Mesenchymal stem cell (in vitro differentiated cells and primary cell): ENCODE measurements around the gene EML6.

Source experiments
- DNase-seq: peaks from one replicate; pipeline ENCODE4 v3.0.0-alpha.2; 2013
- H2AFZ ChIP-seq: one replicate; pipeline ENCODE4 v1.6.1; 2013; ENCODE audit warnings: low read depth, mild to moderate bottlenecking, control low read depth, inconsistent platforms, low read length, moderate library complexity
- H2AK5ac ChIP-seq: 2 replicates; pipeline ENCODE4 v1.6.1; 2013; ENCODE audit warnings: low read length, moderate library complexity, mild to moderate bottlenecking, inconsistent platforms; ENCODE audit not compliant: severe bottlenecking
- H2BK120ac ChIP-seq: one replicate; pipeline ENCODE4 v1.6.1; 2013; ENCODE audit warnings: low read depth, mild to moderate bottlenecking, inconsistent platforms, low read length, moderate library complexity
- H2BK12ac ChIP-seq, 2 experiments: one replicate each; pipeline ENCODE4 v1.6.1; 2013; ENCODE audit warnings: inconsistent platforms in 2 of 2, low read length in 2 of 2, mild to moderate bottlenecking in 2 of 2, moderate library complexity in 2 of 2, control low read depth in 1 of 2
- H2BK15ac ChIP-seq: one replicate; pipeline ENCODE4 v1.6.1; 2013; ENCODE audit warnings: mild to moderate bottlenecking, low read depth, inconsistent platforms; ENCODE audit not compliant: poor library complexity, severe bottlenecking
- H2BK5ac ChIP-seq: 2 replicates; pipeline ENCODE4 v1.6.1; 2013; ENCODE audit warnings: low read depth, mild to moderate bottlenecking, low read length, control low read depth, inconsistent platforms; ENCODE audit not compliant: poor library complexity, severe bottlenecking
- H3K14ac ChIP-seq, 2 experiments: one replicate each; pipeline ENCODE4 v1.6.1; 2013; ENCODE audit warnings: inconsistent platforms in 2 of 2, low read length in 2 of 2, control low read depth in 1 of 2, mild to moderate bottlenecking in 1 of 2, moderate library complexity in 1 of 2
- H3K18ac ChIP-seq, 2 experiments: one replicate each; pipeline ENCODE4 v1.6.1; 2013; ENCODE audit warnings: inconsistent platforms in 2 of 2, low read length in 2 of 2, control low read depth in 1 of 2, low read depth in 1 of 2, mild to moderate bottlenecking in 1 of 2
- H3K23ac ChIP-seq, 2 experiments: one replicate each; pipeline ENCODE4 v1.6.1; 2013; ENCODE audit warnings: inconsistent platforms in 2 of 2, low read length in 2 of 2, mild to moderate bottlenecking in 2 of 2, moderate library complexity in 2 of 2, control low read depth in 1 of 2
- H3K27ac ChIP-seq: 2 replicates; pipeline ENCODE4 v1.5.1; 2013; ENCODE audit warnings: mild to moderate bottlenecking, moderate library complexity, low read length, control low read depth, inconsistent platforms; ENCODE audit not compliant: poor library complexity, severe bottlenecking
- H3K27me3 ChIP-seq, 2 experiments: 2 replicates each; pipeline versions ENCODE4 v1.6.1 to v1.7.0; 2013; ENCODE audit warnings: low read length in 2 of 2, mild to moderate bottlenecking in 2 of 2, moderate library complexity in 2 of 2, control low read depth in 1 of 2, inconsistent platforms in 1 of 2; ENCODE audit not compliant: control insufficient read depth in 1 of 2, insufficient read depth in 1 of 2
- H3K36me3 ChIP-seq, 2 experiments: 2 replicates each; pipeline versions ENCODE4 v1.6.1 to v1.7.0; 2013; ENCODE audit warnings: low read length in 2 of 2, control low read depth in 1 of 2, inconsistent platforms in 1 of 2, low read depth in 1 of 2, mild to moderate bottlenecking in 1 of 2; ENCODE audit not compliant: insufficient read depth in 2 of 2, control insufficient read depth in 1 of 2
- H3K4ac ChIP-seq, 2 experiments: one replicate each; pipeline ENCODE4 v1.6.1; 2013; ENCODE audit warnings: inconsistent platforms in 2 of 2, low read length in 2 of 2, mild to moderate bottlenecking in 2 of 2, moderate library complexity in 2 of 2, control low read depth in 1 of 2, low read depth in 1 of 2
- H3K4me1 ChIP-seq: 2 replicates; pipeline ENCODE4 v1.6.1; 2013; ENCODE audit warnings: low read depth, low read length, control low read depth; ENCODE audit not compliant: control insufficient read depth, insufficient read depth
- H3K4me2 ChIP-seq: 2 replicates; pipeline ENCODE4 v1.6.1; 2013; ENCODE audit warnings: low read length, mild to moderate bottlenecking, inconsistent platforms; ENCODE audit not compliant: poor library complexity, severe bottlenecking
- H3K4me3 ChIP-seq, 2 experiments: 2 replicates each; pipeline versions ENCODE4 v1.5.1 to v1.7.0; 2013; ENCODE audit warnings: low read length in 2 of 2, mild to moderate bottlenecking in 2 of 2, control low read depth in 1 of 2, low read depth in 1 of 2; ENCODE audit not compliant: insufficient read depth in 1 of 2
- H3K79me1 ChIP-seq: replicated peaks from 2 replicates; pipeline ENCODE4 v1.6.1; 2013; ENCODE audit warnings: mild to moderate bottlenecking, control low read depth, low read length, inconsistent platforms; ENCODE audit not compliant: poor library complexity, severe bottlenecking
- H3K9ac ChIP-seq: 2 replicates; pipeline ENCODE4 v1.7.0; 2013; ENCODE audit warnings: mild to moderate bottlenecking, low read length, moderate library complexity
- H3K9me3 ChIP-seq: 2 replicates; pipeline ENCODE4 v1.7.0; 2013; ENCODE audit warnings: mild to moderate bottlenecking, low read length; ENCODE audit not compliant: control insufficient read depth
- H4K8ac ChIP-seq: one replicate; pipeline ENCODE4 v1.6.1; 2013; ENCODE audit warnings: inconsistent platforms, mild to moderate bottlenecking, low read length, moderate library complexity
- H4K91ac ChIP-seq: one replicate; pipeline ENCODE4 v1.6.1; 2013; ENCODE audit warnings: mild to moderate bottlenecking, low read length, inconsistent platforms
- WGBS: methylation state at CpG from one replicate; pipeline ENCODE4 v1.1.7; 2013; ENCODE audit warnings: mixed read lengths; 5-methylcytosine and 5-hydroxymethylcytosine counted together

Gene EML6

GRCh38 chr2:54855434-54855833, 132.0 kb downstream of the EML6 start:
- Histone ChIP-seq H2AK5ac (no peak overlapping the region), H3K14ac (no peak overlapping the region), H4K91ac (no peak overlapping the region), H2BK15ac (no peak overlapping the region), H3K79me1 (no peaks in the 10 kb centered on the region), H3K23ac (no peak overlapping the region), H2BK12ac (no peak overlapping the region), H3K36me3 (no peaks in the 10 kb centered on the region), H2AFZ (no peak overlapping the region), H3K4me1 (peaks cover 6% of the 10 kb centered on the region), H3K9me3 (no peaks in the 10 kb centered on the region), H3K4me2 (no peak overlapping the region), H3K4ac (no peak overlapping the region), H2BK5ac (no peak overlapping the region), H3K4me3 (no peak overlapping the region), H4K8ac (no peak overlapping the region), H3K27ac (no peak overlapping the region), H3K27me3 (no peaks in the 10 kb centered on the region), H3K18ac (no peak overlapping the region), H3K9ac (no peak overlapping the region), H2BK120ac (no peak overlapping the region)
- DNase-seq = no peak
- 80% methylated on average over 1 of the region's 2 CpGs for WGBS

- H4K8ac ChIP-seq = no peak overlapping the region
- no peak overlapping the region for H3K14ac ChIP-seq
- H3K79me1 ChIP-seq = no peaks in the 10 kb centered on the region
- H3K36me3 ChIP-seq = no peaks in the 10 kb centered on the region
- no peak overlapping the region for H3K23ac ChIP-seq
- H3K4me1 ChIP-seq = peaks cover 8% of the 10 kb centered on the region
- no peak overlapping the region for H2BK12ac ChIP-seq
- no peaks in the 10 kb centered on the region for H3K27me3 ChIP-seq
- H2BK15ac ChIP-seq = no peak overlapping the region
- no peak overlapping the region for H3K27ac ChIP-seq
- no peak overlapping the region for H2AFZ ChIP-seq
- peak overlapping the region; percentile 20 for H3K9ac ChIP-seq
- no peak for DNase-seq
- peaks cover 6% of the 10 kb centered on the region for H3K9me3 ChIP-seq
- H3K4ac ChIP-seq = no peak overlapping the region
- H4K91ac ChIP-seq = no peak overlapping the region
- no peak overlapping the region for H3K18ac ChIP-seq
- H2AK5ac ChIP-seq = no peak overlapping the region
- H3K4me2 ChIP-seq = no peak overlapping the region
- whole genome bisulfite sequencing = 86% methylated on average over 3 of the region's 3 CpGs
- no peak overlapping the region for H2BK120ac ChIP-seq
- no peak overlapping the region for H3K4me3 ChIP-seq
- H2BK5ac ChIP-seq = no peak overlapping the region
These were observed 134.7 kb downstream of the EML6 start for GRCh38 chr2:54858021-54858681.

GRCh38 chr2:54859416-54859815, 136.0 kb downstream of the EML6 start:
- Histone ChIP-seq H2BK5ac (no peak overlapping the region), H3K9ac (no peak overlapping the region), H3K36me3 (no peaks in the 10 kb centered on the region), H3K14ac (no peak overlapping the region), H3K4me2 (no peak overlapping the region), H2BK12ac (no peak overlapping the region), H3K4me3 (no peak overlapping the region), H4K8ac (no peak overlapping the region), H2AFZ (no peak overlapping the region), H4K91ac (no peak overlapping the region), H3K4me1 (peaks cover 8% of the 10 kb centered on the region), H2BK120ac (no peak overlapping the region), H3K18ac (no peak overlapping the region), H3K27ac (no peak overlapping the region), H2AK5ac (no peak overlapping the region), H3K27me3 (no peaks in the 10 kb centered on the region), H3K79me1 (no peaks in the 10 kb centered on the region), H3K4ac (no peak overlapping the region), H3K9me3 (peaks cover 6% of the 10 kb centered on the region), H3K23ac (no peak overlapping the region), H2BK15ac (no peak overlapping the region)
- WGBS = 100% methylated on average over 1 of the region's 3 CpGs
- DNase-seq = no peak

- Histone ChIP-seq H2BK5ac (no peak overlapping the region), H2BK12ac (no peak overlapping the region), H3K79me1 (no peaks in the 10 kb centered on the region), H3K9me3 (peaks cover 6% of the 10 kb centered on the region), H3K27ac (peak overlapping the region; percentile 82), H3K27me3 (no peaks in the 10 kb centered on the region), H3K4me3 (no peak overlapping the region), H3K14ac (no peak overlapping the region), H2BK120ac (no peak overlapping the region), H2BK15ac (no peak overlapping the region), H3K4me1 (peaks cover 8% of the 10 kb centered on the region), H3K23ac (no peak overlapping the region), H3K36me3 (no peaks in the 10 kb centered on the region), H3K9ac (no peak overlapping the region), H4K91ac (no peak overlapping the region), H2AFZ (no peak overlapping the region), H4K8ac (no peak overlapping the region), H3K4ac (no peak overlapping the region), H2AK5ac (peak overlapping the region; percentile 49), H3K4me2 (no peak overlapping the region), H3K18ac (no peak overlapping the region)
- 65% methylated on average over 6 of the region's 7 CpGs for WGBS
- peak; percentile 79 for DNase-seq
These were observed 136.7 kb downstream of the EML6 start for GRCh38 chr2:54859997-54860701.
